Fibroblast of lung (primary cell): Measurements from ENCODE around the gene GORAB. TPM values are rescaled to one million over a fixed set of nuclear protein-coding genes. Genes with fewer than 3 reads are reported as not detected.

Source experiments
- DNase-seq, 2 donors: peaks; one replicate each; pipeline versions ENCODE4 v3.0.0 to v3.0.0-alpha.2; 2010; ENCODE audit warnings: low read depth in 2 of 2
- H2AFZ ChIP-seq: 2 replicates; pipeline ENCODE4 v1.5.1; 2012; ENCODE audit warnings: low read length, control low read depth, inconsistent platforms
- H3K27ac ChIP-seq: 2 replicates; pipeline ENCODE4 v1.5.1; 2011; ENCODE audit warnings: low read length, control low read depth; ENCODE audit not compliant: insufficient read depth
- H3K27me3 ChIP-seq: 2 replicates; pipeline ENCODE4 v1.5.1; 2011; ENCODE audit warnings: mild to moderate bottlenecking, low read length; ENCODE audit not compliant: control insufficient read depth, insufficient read depth
- H3K36me3 ChIP-seq: 2 replicates; pipeline ENCODE4 v1.5.1; 2011; ENCODE audit warnings: low read length; ENCODE audit not compliant: control insufficient read depth, insufficient read depth
- H3K4me1 ChIP-seq: 2 replicates; pipeline ENCODE4 v1.5.1; 2011; ENCODE audit warnings: low read length; ENCODE audit not compliant: control insufficient read depth, insufficient read depth; ENCODE audit errors: extremely low read depth
- H3K4me2 ChIP-seq: 2 replicates; pipeline ENCODE4 v1.5.1; 2011; ENCODE audit warnings: low read length, control low read depth; ENCODE audit not compliant: insufficient read depth; ENCODE audit errors: extremely low read depth
- H3K4me3 ChIP-seq, 4 experiments: fragments of 200-600 bp in 1 of 4; sonication (generic) in 1 of 4; replicated peaks in 1 of 4; 2 replicates each; pipeline ENCODE4 v1.5.1; 2011 to 2016; ENCODE audit warnings: low read length in 4 of 4, low read depth in 3 of 4, mild to moderate bottlenecking in 3 of 4, control low read depth in 2 of 4, inconsistent platforms in 1 of 4, mixed read lengths in 1 of 4; ENCODE audit not compliant: insufficient read depth in 1 of 4; ENCODE audit errors: control extremely low read depth in 1 of 4
- H3K79me2 ChIP-seq: 2 replicates; pipeline ENCODE4 v1.5.1; 2012; ENCODE audit warnings: mild to moderate bottlenecking, low read length, inconsistent platforms; ENCODE audit not compliant: control insufficient read depth, insufficient read depth
- H3K9ac ChIP-seq: 2 replicates; pipeline ENCODE4 v1.5.1; 2011; ENCODE audit warnings: mild to moderate bottlenecking, low read length, control low read depth; ENCODE audit not compliant: insufficient read depth
- H3K9me3 ChIP-seq: 2 replicates; pipeline ENCODE4 v1.5.1; 2012; ENCODE audit warnings: low read depth, low read length; ENCODE audit not compliant: control insufficient read depth, insufficient read depth
- H4K20me1 ChIP-seq: 2 replicates; pipeline ENCODE4 v1.5.1; 2011; ENCODE audit warnings: low read length; ENCODE audit not compliant: control insufficient read depth, insufficient read depth; ENCODE audit errors: extremely low read depth
- EZH2 ChIP-seq: IDR thresholded peaks from 2 replicates; pipeline ENCODE4 v1.5.1; 2012; ENCODE audit warnings: low read length, control low read depth, mild to moderate bottlenecking; ENCODE audit errors: missing control alignments
- polyA minus RNA-seq: library from RNA; depleted of rRNA, polyadenylated mRNA; stranded (reverse); fragments of >200 nt; gene quantifications from 2 replicates; pipeline ENCODE4 v1.2.3, GENCODE V29; 2011; ENCODE audit warnings: low replicate concordance
- polyA plus RNA-seq, 2 donors: library from polyadenylated mRNA; depleted of rRNA in 1 of 2; stranded (reverse) in 1 of 2; unstranded in 1 of 2; fragments of >200 nt; gene quantifications; 2 replicates each; pipeline ENCODE4 v1.2.1, GENCODE V29; 2011 to 2012; ENCODE audit warnings: missing spikeins in 1 of 2
- total RNA-seq: library from RNA; depleted of rRNA; stranded (reverse); fragments of >200 nt; gene quantifications from 2 replicates; pipeline ENCODE4 v1.2.1, GENCODE V29; 2014
- TF ChIP-seq, protein P1 (sequence below), 2 donors: IDR thresholded peaks in 1 of 2; conservative IDR thresholded peaks in 1 of 2; 1 replicate in 1 of 2; 2 replicates in 1 of 2; pipeline ENCODE4 v1.5.1; 2011 to 2012; ENCODE audit warnings: low read length in 2 of 2, control low read depth in 1 of 2, inconsistent platforms in 1 of 2, low read depth in 1 of 2, mild to moderate bottlenecking in 1 of 2

GORAB gene, protein sequence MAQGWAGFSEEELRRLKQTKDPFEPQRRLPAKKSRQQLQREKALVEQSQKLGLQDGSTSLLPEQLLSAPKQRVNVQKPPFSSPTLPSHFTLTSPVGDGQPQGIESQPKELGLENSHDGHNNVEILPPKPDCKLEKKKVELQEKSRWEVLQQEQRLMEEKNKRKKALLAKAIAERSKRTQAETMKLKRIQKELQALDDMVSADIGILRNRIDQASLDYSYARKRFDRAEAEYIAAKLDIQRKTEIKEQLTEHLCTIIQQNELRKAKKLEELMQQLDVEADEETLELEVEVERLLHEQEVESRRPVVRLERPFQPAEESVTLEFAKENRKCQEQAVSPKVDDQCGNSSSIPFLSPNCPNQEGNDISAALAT
- total RNA-seq (17.7 and 27.6 TPM in 2 replicates), polyA plus RNA-seq (13.8 and 17.7 TPM in 2 replicates), polyA minus RNA-seq (0.75 TPM in 1 of 2 replicates, not detected in the other)
- polyA plus RNA-seq (2012) = 8.8 and 9.6 TPM in 2 replicates

DNA sequence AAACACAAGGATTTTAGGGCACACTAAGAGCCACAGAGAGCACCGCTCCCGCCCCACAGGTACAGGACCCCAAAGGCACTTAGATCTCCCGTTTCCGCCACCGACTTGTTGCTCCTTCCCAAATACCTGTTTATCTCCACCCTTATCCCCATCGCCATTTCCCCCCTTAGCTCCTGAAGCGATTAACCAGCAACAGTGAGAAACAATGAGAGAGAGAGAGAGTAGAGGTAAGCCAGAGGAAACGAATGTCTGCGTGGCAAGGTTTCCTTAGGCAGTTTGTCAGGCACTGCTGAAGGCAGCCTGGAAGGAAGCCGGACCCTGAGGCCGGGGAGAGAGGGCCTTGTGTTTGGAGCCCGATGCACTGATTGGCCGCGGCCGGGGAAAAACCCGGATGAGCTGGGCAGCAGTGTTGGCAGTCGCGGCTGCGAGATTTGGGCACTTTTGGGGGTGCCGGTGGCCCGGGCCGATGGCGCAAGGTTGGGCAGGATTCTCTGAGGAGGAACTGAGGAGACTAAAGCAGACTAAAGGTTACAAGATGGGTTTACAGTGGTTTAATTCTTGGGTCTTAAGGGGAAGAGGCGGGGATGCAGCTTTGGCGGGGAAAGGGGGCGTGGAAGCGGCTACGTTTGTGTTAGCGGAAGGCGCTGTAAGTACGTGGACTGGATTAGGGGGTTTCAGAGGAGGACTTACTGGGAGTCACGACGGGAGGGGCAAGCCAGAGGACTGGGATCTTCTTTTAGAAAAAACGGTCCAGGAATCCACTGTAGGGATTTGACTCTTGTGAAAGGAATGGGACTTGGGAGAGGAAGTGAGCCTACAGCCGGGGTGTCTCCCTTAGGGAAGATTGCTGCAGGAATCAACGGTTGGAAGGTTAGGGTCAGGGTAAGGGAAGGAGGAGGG lies at the start of gene GORAB:
Gene GORAB (plus strand): TSS at position 409 of the 900 bp plus-strand sequence. CDS start 58 bp downstream, at position 467.
- H3K36me3 ChIP-seq = no peaks in the 10 kb centered on the region
- peak; percentile 94 to 98 for DNase-seq
- peak within 1 kb of the TSS; percentile 98 for H3K4me2 ChIP-seq
- H3K79me2 ChIP-seq = peaks cover 42% of the 10 kb centered on the region
- H3K27me3 ChIP-seq = no peaks in the 10 kb centered on the region
- peak within 1 kb of the TSS; percentile 91 for H2AFZ ChIP-seq
- TF ChIP-seq EZH2 = no peak
- TF ChIP-seq, protein P1, sequence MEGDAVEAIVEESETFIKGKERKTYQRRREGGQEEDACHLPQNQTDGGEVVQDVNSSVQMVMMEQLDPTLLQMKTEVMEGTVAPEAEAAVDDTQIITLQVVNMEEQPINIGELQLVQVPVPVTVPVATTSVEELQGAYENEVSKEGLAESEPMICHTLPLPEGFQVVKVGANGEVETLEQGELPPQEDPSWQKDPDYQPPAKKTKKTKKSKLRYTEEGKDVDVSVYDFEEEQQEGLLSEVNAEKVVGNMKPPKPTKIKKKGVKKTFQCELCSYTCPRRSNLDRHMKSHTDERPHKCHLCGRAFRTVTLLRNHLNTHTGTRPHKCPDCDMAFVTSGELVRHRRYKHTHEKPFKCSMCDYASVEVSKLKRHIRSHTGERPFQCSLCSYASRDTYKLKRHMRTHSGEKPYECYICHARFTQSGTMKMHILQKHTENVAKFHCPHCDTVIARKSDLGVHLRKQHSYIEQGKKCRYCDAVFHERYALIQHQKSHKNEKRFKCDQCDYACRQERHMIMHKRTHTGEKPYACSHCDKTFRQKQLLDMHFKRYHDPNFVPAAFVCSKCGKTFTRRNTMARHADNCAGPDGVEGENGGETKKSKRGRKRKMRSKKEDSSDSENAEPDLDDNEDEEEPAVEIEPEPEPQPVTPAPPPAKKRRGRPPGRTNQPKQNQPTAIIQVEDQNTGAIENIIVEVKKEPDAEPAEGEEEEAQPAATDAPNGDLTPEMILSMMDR (conservative IDR thresholded peaks at IDR 0.05 in 1 of 2, IDR thresholded peaks at IDR 0.05 in 1 of 2; ENCODE audit: low read depth in 1 of 2, low read length in 2 of 2) = no peak
- peak within 1 kb of the TSS; percentile 45 to 98 (median 71) for H3K4me3 ChIP-seq
- H3K4me1 ChIP-seq = no peaks in the 10 kb centered on the region
- peak within 1 kb of the TSS; percentile 95 for H3K9ac ChIP-seq
- no peaks in the 10 kb centered on the region for H3K9me3 ChIP-seq
- H4K20me1 ChIP-seq = no peaks in the 10 kb centered on the region
- H3K27ac ChIP-seq = peak within 1 kb of the TSS; percentile 97

DNA sequence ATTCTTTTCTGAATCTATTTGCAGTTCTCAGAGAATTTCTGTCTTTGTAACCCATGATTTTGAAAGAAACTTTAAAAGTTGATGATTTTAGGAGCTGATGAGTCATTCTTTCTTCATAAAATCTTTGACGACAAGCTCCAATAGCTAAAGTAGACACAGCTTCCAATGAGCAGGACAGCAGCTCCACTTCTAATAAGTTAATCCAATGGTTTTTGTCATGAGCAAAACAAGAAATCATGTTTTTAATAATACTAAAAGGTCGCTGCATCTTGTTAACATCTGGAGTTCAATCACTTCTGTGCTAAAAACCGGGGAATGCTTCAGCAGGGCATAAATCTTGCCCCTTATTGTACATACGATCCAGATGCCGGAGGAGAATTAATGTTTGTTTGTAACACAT lies 48.9 kb upstream of the GORAB start:
- Histone ChIP-seq H3K4me3 (no peak overlapping the region), H3K9ac (no peak overlapping the region), H3K27me3 (no peaks in the 10 kb centered on the region), H3K4me1 (no peaks in the 10 kb centered on the region), H3K36me3 (no peaks in the 10 kb centered on the region), H3K9me3 (no peaks in the 10 kb centered on the region), H4K20me1 (no peaks in the 10 kb centered on the region), H3K4me2 (no peak overlapping the region), H3K79me2 (no peaks in the 10 kb centered on the region), H3K27ac (no peak overlapping the region), H2AFZ (no peak overlapping the region)
- peak in 1 of 2 donors; percentile 18 for DNase-seq
- no peak for TF ChIP-seq EZH2
- TF ChIP-seq, protein P1 (conservative IDR thresholded peaks at IDR 0.05 in 1 of 2, IDR thresholded peaks at IDR 0.05 in 1 of 2; ENCODE audit: low read depth in 1 of 2, low read length in 2 of 2) = no peak

DNA sequence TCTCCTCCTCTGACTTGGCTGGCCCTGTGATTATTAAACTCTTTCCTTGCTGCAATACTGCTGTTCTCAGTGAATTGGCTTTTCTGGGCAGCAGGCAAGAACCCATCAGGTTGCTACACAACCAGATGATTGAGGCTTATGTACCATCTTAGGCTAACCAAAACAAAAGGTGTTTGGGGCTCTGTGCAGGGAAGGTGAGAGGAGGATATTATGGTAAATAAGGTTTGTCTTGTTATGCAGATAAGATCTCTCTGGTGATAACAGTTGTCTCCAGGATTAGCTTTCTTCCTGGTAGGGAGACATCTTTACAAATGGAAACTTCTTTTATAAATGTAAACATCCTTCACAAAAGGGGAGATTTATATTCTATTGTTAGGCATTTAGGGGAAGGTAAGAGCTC lies 44.5 kb upstream of the GORAB start:
- no peaks in the 10 kb centered on the region for H3K4me1 ChIP-seq
- no peak overlapping the region for H2AFZ ChIP-seq
- H3K27me3 ChIP-seq = no peaks in the 10 kb centered on the region
- no peak overlapping the region for H3K9ac ChIP-seq
- TF ChIP-seq, protein P1 (conservative IDR thresholded peaks at IDR 0.05 in 1 of 2, IDR thresholded peaks at IDR 0.05 in 1 of 2; ENCODE audit: low read depth in 1 of 2, low read length in 2 of 2) = no peak
- no peak for TF ChIP-seq EZH2
- H3K36me3 ChIP-seq = no peaks in the 10 kb centered on the region
- H3K4me2 ChIP-seq = no peak overlapping the region
- no peaks in the 10 kb centered on the region for H3K9me3 ChIP-seq
- DNase-seq = no peak
- no peak overlapping the region for H3K27ac ChIP-seq
- no peaks in the 10 kb centered on the region for H4K20me1 ChIP-seq
- no peaks in the 10 kb centered on the region for H3K79me2 ChIP-seq
- H3K4me3 ChIP-seq = no peak overlapping the region
